MM.1S (cell line): ENCODE data around the gene ITPR3.

Experiments used
- DNase-seq: peaks from one replicate; pipeline ENCODE4 v3.0.0-alpha.2; 2015
- H2AFZ ChIP-seq: fragments of 300-600 bp; sonication (generic); 2 replicates; pipeline ENCODE4 v1.6.0; 2016; ENCODE audit warnings: antibody characterized with exemption, low read length
- H3F3A ChIP-seq: fragments of 300-600 bp; sonication (generic); 2 replicates; pipeline ENCODE4 v1.6.1; 2016; ENCODE audit warnings: mild to moderate bottlenecking, antibody characterized with exemption, low read length, moderate library complexity, mixed read lengths; ENCODE audit not compliant: insufficient read depth
- H3K27ac ChIP-seq: fragments of 300-600 bp; sonication (generic); 2 replicates; pipeline ENCODE4 v1.5.1; 2016; ENCODE audit warnings: mild to moderate bottlenecking, low read length
- H3K27me3 ChIP-seq: fragments of 300-600 bp; sonication (generic); replicated peaks from 2 replicates; pipeline ENCODE4 v1.6.0; 2016; ENCODE audit warnings: low read length; ENCODE audit not compliant: insufficient read depth
- H3K36me3 ChIP-seq: fragments of 300-600 bp; sonication (generic); replicated peaks from 2 replicates; pipeline ENCODE4 v1.6.1; 2016; ENCODE audit warnings: mild to moderate bottlenecking, low read length, mixed read lengths; ENCODE audit not compliant: insufficient read depth
- H3K4me1 ChIP-seq: fragments of 300-600 bp; sonication (generic); 2 replicates; pipeline ENCODE4 v1.6.1; 2016; ENCODE audit warnings: low read length, mixed read lengths
- H3K4me2 ChIP-seq: fragments of 300-600 bp; sonication (generic); 2 replicates; pipeline ENCODE4 v1.6.0; 2016; ENCODE audit warnings: low read depth, low read length
- H3K4me3 ChIP-seq: fragments of 300-600 bp; sonication (generic); 2 replicates; pipeline ENCODE4 v1.5.1; 2016; ENCODE audit warnings: low read length, mixed read lengths
- H3K79me2 ChIP-seq: fragments of 300-600 bp; sonication (generic); 2 replicates; pipeline ENCODE4 v1.6.1; 2016; ENCODE audit warnings: mixed run types, low read length, mixed read lengths
- H3K9ac ChIP-seq: fragments of 300-600 bp; sonication (generic); 2 replicates; pipeline ENCODE4 v1.6.1; 2016; ENCODE audit warnings: low read length, mixed read lengths
- H3K9me2 ChIP-seq: fragments of 300-600 bp; sonication (generic); replicated peaks from 2 replicates; pipeline ENCODE4 v1.6.1; 2016; ENCODE audit warnings: mild to moderate bottlenecking, low read length, mixed read lengths; ENCODE audit not compliant: insufficient read depth
- H3K9me3 ChIP-seq: fragments of 300-600 bp; sonication (generic); replicated peaks from 2 replicates; pipeline ENCODE4 v1.6.1; 2016; ENCODE audit warnings: mild to moderate bottlenecking, low read length, mixed read lengths; ENCODE audit not compliant: insufficient read depth
- H4K20me1 ChIP-seq: fragments of 300-600 bp; sonication (generic); 2 replicates; pipeline ENCODE4 v1.6.1; 2016; ENCODE audit warnings: mild to moderate bottlenecking, low read length, moderate library complexity, mixed read lengths; ENCODE audit not compliant: insufficient read depth
- EZH2 ChIP-seq: fragments of 300-600 bp; sonication (generic); optimal IDR thresholded peaks from 2 replicates; pipeline ENCODE3; 2017; ENCODE audit warnings: low read depth, mild to moderate bottlenecking, antibody characterized with exemption, low read length, mixed read lengths
- EZH2phosphoT487 ChIP-seq: fragments of 300-600 bp; sonication (generic); IDR thresholded peaks from 2 replicates; pipeline ENCODE4 v1.6.1; 2018; ENCODE audit warnings: antibody characterized with exemption, low read length
- TF ChIP-seq, protein P1 (sequence below): fragments of 300-600 bp; sonication (generic); IDR thresholded peaks from 2 replicates; pipeline ENCODE4 v1.5.1; 2016; ENCODE audit warnings: antibody characterized with exemption, low read length, mixed read lengths

ITPR3 gene

DNA sequence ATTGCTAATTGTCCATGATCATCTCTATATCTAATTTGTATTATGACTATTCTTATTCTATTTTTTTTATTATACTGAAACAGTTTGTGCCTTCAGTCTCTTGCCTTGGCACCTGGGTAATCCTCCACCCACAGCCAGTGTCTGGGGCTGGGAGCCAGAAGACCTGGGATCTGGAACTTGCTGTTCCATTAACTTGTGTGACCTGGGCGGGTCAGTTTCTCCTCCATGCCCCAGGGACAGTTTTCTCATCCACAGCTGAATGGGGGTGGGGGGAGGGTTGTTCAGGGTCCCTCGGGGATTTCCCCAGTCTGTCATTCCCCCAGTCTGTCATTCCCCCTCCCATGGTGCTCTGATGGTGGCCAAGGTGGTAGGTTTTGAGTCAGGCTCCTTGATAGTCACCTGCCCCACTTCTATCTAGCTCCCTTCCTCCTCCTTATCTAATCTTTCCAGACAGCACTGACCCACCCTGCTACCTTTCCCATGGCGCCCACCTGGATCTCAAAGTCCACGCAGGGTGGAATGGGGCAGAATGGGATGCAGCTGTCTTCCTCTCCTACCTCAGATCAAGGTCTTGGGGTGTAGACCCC, 10.9 kb downstream of the ITPR3 start:
- H3K4me3 ChIP-seq = no peak overlapping the region
- H3K4me1 ChIP-seq = peaks cover 31% of the 10 kb centered on the region
- no peak for DNase-seq
- no peaks in the 10 kb centered on the region for H3K36me3 ChIP-seq
- no peak overlapping the region for H3K27ac ChIP-seq
- H3K9me2 ChIP-seq = no peaks in the 10 kb centered on the region
- H4K20me1 ChIP-seq = peaks cover 17% of the 10 kb centered on the region
- H3K9ac ChIP-seq = no peak overlapping the region
- H2AFZ ChIP-seq = no peak overlapping the region
- H3K27me3 ChIP-seq = no peaks in the 10 kb centered on the region
- TF ChIP-seq EZH2 (no peak), EZH2phosphoT487 (no peak)
- TF ChIP-seq, protein P1, sequence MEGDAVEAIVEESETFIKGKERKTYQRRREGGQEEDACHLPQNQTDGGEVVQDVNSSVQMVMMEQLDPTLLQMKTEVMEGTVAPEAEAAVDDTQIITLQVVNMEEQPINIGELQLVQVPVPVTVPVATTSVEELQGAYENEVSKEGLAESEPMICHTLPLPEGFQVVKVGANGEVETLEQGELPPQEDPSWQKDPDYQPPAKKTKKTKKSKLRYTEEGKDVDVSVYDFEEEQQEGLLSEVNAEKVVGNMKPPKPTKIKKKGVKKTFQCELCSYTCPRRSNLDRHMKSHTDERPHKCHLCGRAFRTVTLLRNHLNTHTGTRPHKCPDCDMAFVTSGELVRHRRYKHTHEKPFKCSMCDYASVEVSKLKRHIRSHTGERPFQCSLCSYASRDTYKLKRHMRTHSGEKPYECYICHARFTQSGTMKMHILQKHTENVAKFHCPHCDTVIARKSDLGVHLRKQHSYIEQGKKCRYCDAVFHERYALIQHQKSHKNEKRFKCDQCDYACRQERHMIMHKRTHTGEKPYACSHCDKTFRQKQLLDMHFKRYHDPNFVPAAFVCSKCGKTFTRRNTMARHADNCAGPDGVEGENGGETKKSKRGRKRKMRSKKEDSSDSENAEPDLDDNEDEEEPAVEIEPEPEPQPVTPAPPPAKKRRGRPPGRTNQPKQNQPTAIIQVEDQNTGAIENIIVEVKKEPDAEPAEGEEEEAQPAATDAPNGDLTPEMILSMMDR = no peak
- no peaks in the 10 kb centered on the region for H3K9me3 ChIP-seq
- H3F3A ChIP-seq = peaks cover 26% of the 10 kb centered on the region
- peaks cover 82% of the 10 kb centered on the region for H3K79me2 ChIP-seq
- no peak overlapping the region for H3K4me2 ChIP-seq

DNA sequence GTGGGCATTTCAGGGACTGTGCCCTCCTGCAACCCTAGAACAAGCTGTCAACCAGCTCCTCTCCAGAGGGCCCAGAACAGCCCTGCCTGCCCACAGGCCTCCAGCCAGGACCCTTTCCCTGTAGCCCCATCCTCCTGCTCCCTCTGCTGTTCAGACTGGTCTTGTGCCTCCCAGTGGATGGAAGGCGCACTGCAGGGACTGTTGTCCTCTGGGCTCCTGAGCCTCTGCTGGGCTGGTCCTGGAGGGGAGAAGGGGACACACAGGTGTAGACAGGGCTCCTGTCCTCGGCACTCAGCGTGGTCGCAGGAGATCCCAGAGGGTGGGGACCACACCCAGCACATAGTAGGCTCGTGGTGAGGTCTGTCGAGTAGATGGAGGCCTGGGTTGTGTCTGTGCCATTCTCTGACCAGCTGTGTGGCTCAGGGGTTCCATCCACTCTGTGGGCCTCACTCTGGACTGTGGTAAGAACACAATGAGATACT, 11.5 kb downstream of the ITPR3 start:
- no peak for DNase-seq
- Histone ChIP-seq H3K9ac (no peak overlapping the region), H2AFZ (no peak overlapping the region), H3K79me2 (peaks cover 82% of the 10 kb centered on the region), H3K36me3 (no peaks in the 10 kb centered on the region), H3K27ac (no peak overlapping the region), H4K20me1 (peaks cover 17% of the 10 kb centered on the region), H3K27me3 (no peaks in the 10 kb centered on the region), H3K4me1 (peaks cover 26% of the 10 kb centered on the region), H3F3A (peaks cover 20% of the 10 kb centered on the region), H3K9me2 (no peaks in the 10 kb centered on the region), H3K9me3 (no peaks in the 10 kb centered on the region), H3K4me3 (no peak overlapping the region), H3K4me2 (peak overlapping the region; percentile 74; the same call in 1 of the 2 replicates)
- TF ChIP-seq, protein P1 = peak; percentile 78
- TF ChIP-seq EZH2 = no peak

DNA sequence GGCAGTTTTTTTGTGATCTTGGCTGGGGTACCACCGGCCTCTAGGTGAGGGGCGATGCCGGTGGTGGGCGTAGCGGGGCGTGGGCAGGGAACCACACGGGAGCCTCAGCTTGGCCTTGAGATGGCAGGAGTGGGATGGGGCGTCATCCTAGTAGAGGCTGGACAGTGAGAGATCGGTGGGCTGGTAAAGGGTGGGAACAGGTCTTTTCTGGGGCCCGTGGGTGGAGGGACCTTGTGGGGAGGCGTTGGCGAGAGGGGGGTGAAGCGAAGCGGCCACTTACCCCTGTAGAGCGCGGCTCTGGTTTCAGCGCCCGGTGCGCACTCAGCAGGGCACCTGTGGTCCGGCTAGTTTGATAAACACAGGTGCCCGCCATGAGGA, 12.0 kb downstream of the ITPR3 start:
- DNase-seq = no peak
- Histone ChIP-seq H3K9me3 (no peaks in the 10 kb centered on the region), H3K4me2 (peak overlapping the region; percentile 74), H2AFZ (no peak overlapping the region), H3K36me3 (no peaks in the 10 kb centered on the region), H3K4me3 (peak overlapping the region; percentile 34; the same call in 1 of the 2 replicates), H3K79me2 (peaks cover 83% of the 10 kb centered on the region), H3K9me2 (no peaks in the 10 kb centered on the region), H3F3A (peaks cover 16% of the 10 kb centered on the region), H3K9ac (no peak overlapping the region), H3K27ac (peak overlapping the region; percentile 6; the same call in 1 of the 2 replicates), H4K20me1 (peaks cover 17% of the 10 kb centered on the region), H3K27me3 (no peaks in the 10 kb centered on the region), H3K4me1 (peaks cover 21% of the 10 kb centered on the region)
- TF ChIP-seq EZH2 (no peak), EZH2phosphoT487 (no peak)
- TF ChIP-seq, protein P1 = no peak
